Endodermal cell (in vitro differentiated cells): Measurements from ENCODE around the gene SHFL. TPM values are rescaled to one million over a fixed set of nuclear protein-coding genes. Genes with fewer than 3 reads are reported as not detected.

Experiments
- DNase-seq: peaks from one replicate; pipeline ENCODE4 v3.0.0-alpha.2; 2017
- H3K27ac ChIP-seq: 2 replicates; pipeline ENCODE4 v1.5.1; 2013; ENCODE audit warnings: mild to moderate bottlenecking, low read depth, low read length, moderate library complexity
- H3K27me3 ChIP-seq: 2 replicates; pipeline ENCODE4 v1.6.1; 2013; ENCODE audit warnings: mild to moderate bottlenecking, low read length, moderate library complexity; ENCODE audit not compliant: insufficient read depth, control insufficient read depth, poor library complexity, severe bottlenecking
- H3K36me3 ChIP-seq: 2 replicates; pipeline ENCODE4 v1.7.0; 2013; ENCODE audit warnings: mild to moderate bottlenecking, low read length, moderate library complexity; ENCODE audit not compliant: control insufficient read depth, insufficient read depth
- H3K4me1 ChIP-seq: one replicate; pipeline ENCODE4 v1.7.0; 2013; ENCODE audit warnings: low read length; ENCODE audit not compliant: control insufficient read depth, insufficient read depth
- H3K4me3 ChIP-seq: 2 replicates; pipeline ENCODE4 v1.5.1; 2013; ENCODE audit warnings: mild to moderate bottlenecking, low read length, moderate library complexity
- H3K9ac ChIP-seq: 2 replicates; pipeline ENCODE4 v1.6.1; 2013; ENCODE audit warnings: mild to moderate bottlenecking, low read length, moderate library complexity; ENCODE audit not compliant: poor library complexity, severe bottlenecking; ENCODE audit errors: extremely low read depth
- H3K9me3 ChIP-seq: 2 replicates; pipeline ENCODE4 v1.6.1; 2013; ENCODE audit warnings: mild to moderate bottlenecking, low read length, moderate library complexity; ENCODE audit not compliant: control insufficient read depth
- H3K27ac Mint-ChIP-seq: 2 replicates; pipeline ENCODE4 v1.8.0; 2020; ENCODE audit warnings: mixed read lengths
- H3K27me3 Mint-ChIP-seq: 2 replicates; pipeline ENCODE4 v1.8.0; 2021; ENCODE audit warnings: mild to moderate bottlenecking, mixed read lengths; ENCODE audit not compliant: insufficient read depth
- H3K36me3 Mint-ChIP-seq: 2 replicates; pipeline ENCODE4 v1.8.0; 2020; ENCODE audit warnings: low read depth, mixed read lengths
- H3K4me1 Mint-ChIP-seq: 2 replicates; pipeline ENCODE4 v1.8.0; 2020; ENCODE audit warnings: mixed read lengths
- H3K4me3 Mint-ChIP-seq: 2 replicates; pipeline ENCODE4 v1.8.0; 2020; ENCODE audit warnings: mild to moderate bottlenecking, moderate library complexity, mixed read lengths
- H3K9me3 Mint-ChIP-seq: 2 replicates; pipeline ENCODE4 v1.8.0; 2020; ENCODE audit warnings: mild to moderate bottlenecking, mixed read lengths
- WGBS, 2 experiments: methylation state at CpG; one replicate each; pipeline versions ENCODE4 v1.1.5 to v1.1.7; 2013; ENCODE audit warnings: missing lambda C conversion rate in 2 of 2, mixed read lengths in 1 of 2; ENCODE audit not compliant: insufficient coverage in 1 of 2, insufficient read length in 1 of 2; 5-methylcytosine and 5-hydroxymethylcytosine counted together
- total RNA-seq, 2 donors: library from RNA; stranded (reverse); fragmentation: NEBNext Ultra II Directional in 1 of 2; extraction: Animal tissue kit (Norgen Biotek cat#: 25700) in 1 of 2; gene quantifications; 2 replicates in 1 of 2; 3 replicates in 1 of 2; pipeline ENCODE4 v1.2.1, GENCODE V29; 2021
- TF ChIP-seq, protein P1 (sequence below): fragments of 200-600 bp; sonication (generic); conservative IDR thresholded peaks from 2 replicates; pipeline ENCODE4 v1.5.0; 2021; ENCODE audit warnings: antibody characterized with exemption, mild to moderate bottlenecking

SHFL gene
- total RNA-seq, 2 donors from 2014 or later = 8.2 to 15.0 TPM

DNA sequence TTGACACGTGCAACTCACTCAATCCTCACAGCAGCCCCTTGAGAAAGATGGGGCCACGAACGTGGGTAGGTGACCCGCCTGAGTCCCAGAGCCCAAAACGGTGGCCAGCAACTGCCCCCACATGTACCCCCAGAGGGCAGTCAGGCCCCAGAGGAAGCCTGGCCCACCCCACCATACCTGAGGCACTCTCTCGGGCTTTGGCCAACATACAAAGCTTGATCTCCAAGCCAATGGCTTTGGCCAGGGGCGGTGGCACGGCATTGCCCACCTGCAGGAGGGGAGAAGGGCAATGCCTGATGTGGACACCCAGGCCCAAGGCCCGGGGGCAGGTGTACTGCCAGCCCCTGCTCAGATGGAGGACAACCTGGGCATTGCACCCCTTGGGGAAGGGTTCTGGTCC lies 47.9 kb downstream of the SHFL start:
- no peak for DNase-seq
- H3K9me3 Mint-ChIP-seq = no peaks in the 10 kb centered on the region
- peaks cover 52% of the 10 kb centered on the region for H3K36me3 ChIP-seq
- TF ChIP-seq, protein P1, sequence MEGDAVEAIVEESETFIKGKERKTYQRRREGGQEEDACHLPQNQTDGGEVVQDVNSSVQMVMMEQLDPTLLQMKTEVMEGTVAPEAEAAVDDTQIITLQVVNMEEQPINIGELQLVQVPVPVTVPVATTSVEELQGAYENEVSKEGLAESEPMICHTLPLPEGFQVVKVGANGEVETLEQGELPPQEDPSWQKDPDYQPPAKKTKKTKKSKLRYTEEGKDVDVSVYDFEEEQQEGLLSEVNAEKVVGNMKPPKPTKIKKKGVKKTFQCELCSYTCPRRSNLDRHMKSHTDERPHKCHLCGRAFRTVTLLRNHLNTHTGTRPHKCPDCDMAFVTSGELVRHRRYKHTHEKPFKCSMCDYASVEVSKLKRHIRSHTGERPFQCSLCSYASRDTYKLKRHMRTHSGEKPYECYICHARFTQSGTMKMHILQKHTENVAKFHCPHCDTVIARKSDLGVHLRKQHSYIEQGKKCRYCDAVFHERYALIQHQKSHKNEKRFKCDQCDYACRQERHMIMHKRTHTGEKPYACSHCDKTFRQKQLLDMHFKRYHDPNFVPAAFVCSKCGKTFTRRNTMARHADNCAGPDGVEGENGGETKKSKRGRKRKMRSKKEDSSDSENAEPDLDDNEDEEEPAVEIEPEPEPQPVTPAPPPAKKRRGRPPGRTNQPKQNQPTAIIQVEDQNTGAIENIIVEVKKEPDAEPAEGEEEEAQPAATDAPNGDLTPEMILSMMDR = no peak
- H3K27ac Mint-ChIP-seq = no peak overlapping the region
- no peaks in the 10 kb centered on the region for H3K4me1 ChIP-seq
- 93 to 94% methylated on average over 4 to 9 of the region's 9 CpGs for WGBS, 2 experiments
- peaks cover 29% of the 10 kb centered on the region for H3K36me3 Mint-ChIP-seq
- no peaks in the 10 kb centered on the region for H3K27me3 Mint-ChIP-seq
- no peaks in the 10 kb centered on the region for H3K9me3 ChIP-seq
- no peak overlapping the region for H3K27ac ChIP-seq
- H3K4me3 Mint-ChIP-seq = no peak overlapping the region
- H3K9ac ChIP-seq = no peak overlapping the region
- no peaks in the 10 kb centered on the region for H3K4me1 Mint-ChIP-seq
- H3K4me3 ChIP-seq = no peak overlapping the region
- no peaks in the 10 kb centered on the region for H3K27me3 ChIP-seq

DNA sequence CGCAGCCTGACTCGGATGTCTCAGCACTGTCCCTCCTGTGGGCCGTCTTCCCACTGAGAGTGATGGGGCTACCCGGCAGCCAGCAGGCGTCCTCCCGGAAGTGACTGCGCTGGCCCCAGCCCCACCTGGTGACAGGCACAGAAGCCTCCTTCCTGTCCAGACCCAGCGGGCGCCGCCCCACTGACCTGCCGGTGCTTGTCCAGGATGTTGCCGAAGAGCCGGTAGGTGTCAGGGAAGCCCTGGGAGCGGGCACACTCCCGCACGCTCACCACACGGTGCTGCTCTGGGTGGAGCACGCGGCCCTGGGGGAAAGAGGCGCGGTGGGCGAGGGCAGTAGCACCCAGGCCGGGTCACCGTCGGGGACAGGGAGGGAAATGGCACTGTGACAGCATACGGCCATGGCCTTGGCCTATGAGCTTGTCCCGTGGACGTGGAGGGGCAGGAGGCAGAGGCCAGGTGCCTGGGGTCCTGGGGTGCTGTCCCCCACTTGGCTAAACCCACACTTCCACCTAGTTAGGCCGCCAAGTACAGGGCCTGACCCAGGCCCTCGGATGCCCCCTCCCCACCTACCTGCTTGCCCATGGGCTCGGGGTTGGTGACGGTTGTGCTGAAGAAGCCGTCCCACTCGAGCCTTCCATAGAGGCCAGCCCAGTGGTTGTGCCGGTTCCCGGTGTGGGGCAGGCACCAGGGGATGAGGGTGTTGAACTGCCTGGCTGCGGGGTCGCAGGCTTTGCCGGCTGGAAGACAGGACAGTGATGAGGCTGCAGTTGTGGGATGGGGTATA lies 49.6 kb downstream of the SHFL start:
- peaks cover 66% of the 10 kb centered on the region for H3K36me3 ChIP-seq

DNA sequence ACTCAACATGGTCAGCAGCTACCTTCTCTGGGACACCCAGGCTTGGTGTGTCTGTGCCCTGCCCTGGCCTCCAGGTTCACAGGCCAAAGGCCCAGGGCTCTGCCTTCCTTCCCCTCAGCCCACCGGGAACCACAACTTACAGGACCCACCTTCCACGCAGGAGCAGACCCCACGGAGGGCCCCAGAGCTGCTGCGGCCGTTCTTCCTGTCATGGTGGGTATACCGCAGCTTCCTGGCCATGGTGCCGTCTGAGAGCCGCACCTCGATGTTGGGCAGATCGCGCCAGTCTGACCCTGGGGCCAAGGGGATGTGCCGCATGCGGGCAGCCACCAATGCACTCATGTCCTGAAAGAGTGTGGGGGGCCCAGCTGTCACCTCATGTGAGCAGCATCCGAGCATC lies 50.8 kb downstream of the SHFL start:
- 92 to 99% methylated on average over 13 to 14 of the region's 14 CpGs for WGBS, 2 experiments
- H3K4me3 Mint-ChIP-seq = no peak overlapping the region
- H3K4me1 Mint-ChIP-seq = no peaks in the 10 kb centered on the region
- no peak overlapping the region for H3K9ac ChIP-seq
- no peak overlapping the region for H3K27ac Mint-ChIP-seq
- H3K27me3 ChIP-seq = no peaks in the 10 kb centered on the region
- TF ChIP-seq, protein P1 = no peak
- no peaks in the 10 kb centered on the region for H3K4me1 ChIP-seq
- H3K9me3 Mint-ChIP-seq = no peaks in the 10 kb centered on the region
- peaks cover 49% of the 10 kb centered on the region for H3K36me3 Mint-ChIP-seq
- DNase-seq = no peak
- H3K36me3 ChIP-seq = peaks cover 69% of the 10 kb centered on the region
- no peaks in the 10 kb centered on the region for H3K9me3 ChIP-seq
- no peak overlapping the region for H3K4me3 ChIP-seq
- H3K27ac ChIP-seq = no peak overlapping the region
- no peaks in the 10 kb centered on the region for H3K27me3 Mint-ChIP-seq

More for the DNA sequence above, 49.6 kb downstream of the SHFL start:
- WGBS, 2 experiments = 93 to 95% methylated on average over 22 to 39 of the region's 39 CpGs
- H3K4me1 Mint-ChIP-seq = no peaks in the 10 kb centered on the region
- no peak overlapping the region for H3K27ac Mint-ChIP-seq
- no peak overlapping the region for H3K4me3 Mint-ChIP-seq
- no peaks in the 10 kb centered on the region for H3K9me3 Mint-ChIP-seq
- H3K27me3 Mint-ChIP-seq = no peaks in the 10 kb centered on the region
- Histone ChIP-seq H3K4me1 (no peaks in the 10 kb centered on the region), H3K4me3 (no peak overlapping the region), H3K9me3 (no peaks in the 10 kb centered on the region), H3K9ac (no peak overlapping the region), H3K27ac (no peak overlapping the region), H3K27me3 (no peaks in the 10 kb centered on the region)
- TF ChIP-seq, protein P1 = no peak
- DNase-seq = no peak
- H3K36me3 Mint-ChIP-seq = peaks cover 40% of the 10 kb centered on the region
